HG02885 (cell line): ENCODE data around the gene TRAF3IP1.
A peak's percentile ranks its signal among the peaks of the same experiment; 100 is the strongest.
"Not testable (repeated sequence)": the region's sequence is repeated elsewhere in the genome, so short reads cannot be mapped to it uniquely, and the experiment has no call there.

Source experiments
- ATAC-seq: cut with Tn5 transposase; IDR thresholded peaks from one replicate; pipeline ENCODE4 v1.9.1; 2021; ENCODE audit warnings: mild to moderate bottlenecking; ENCODE audit not compliant: unreplicated experiment, poor library complexity

The TRAF3IP1 gene

DNA sequence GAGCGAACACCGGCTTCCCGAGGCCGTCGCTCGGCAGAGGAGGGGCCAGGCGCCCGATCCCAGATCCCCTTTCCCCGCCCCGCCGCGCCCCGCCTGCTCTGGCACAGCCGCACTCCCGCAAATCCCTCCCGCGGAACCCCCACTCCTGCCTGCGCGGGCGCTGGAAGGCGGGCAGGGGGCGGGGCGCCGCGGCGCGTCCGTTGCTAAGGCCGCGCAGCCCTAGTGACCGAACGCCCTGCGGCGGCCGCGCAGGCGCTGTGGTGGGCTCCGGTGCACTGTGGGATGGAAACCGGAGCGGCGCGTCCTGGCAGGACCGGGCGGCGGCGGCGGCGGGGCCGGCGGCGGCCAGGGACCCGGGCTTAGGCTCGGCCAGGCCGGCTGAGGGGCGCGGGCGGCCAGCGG is at the start of gene TRAF3IP1:
TSS of gene TRAF3IP1 (plus strand) at position 273 of the 402 bp plus-strand sequence. CDS start 145 bp downstream, outside the sequence.
- peak; percentile 98 for ATAC-seq

DNA sequence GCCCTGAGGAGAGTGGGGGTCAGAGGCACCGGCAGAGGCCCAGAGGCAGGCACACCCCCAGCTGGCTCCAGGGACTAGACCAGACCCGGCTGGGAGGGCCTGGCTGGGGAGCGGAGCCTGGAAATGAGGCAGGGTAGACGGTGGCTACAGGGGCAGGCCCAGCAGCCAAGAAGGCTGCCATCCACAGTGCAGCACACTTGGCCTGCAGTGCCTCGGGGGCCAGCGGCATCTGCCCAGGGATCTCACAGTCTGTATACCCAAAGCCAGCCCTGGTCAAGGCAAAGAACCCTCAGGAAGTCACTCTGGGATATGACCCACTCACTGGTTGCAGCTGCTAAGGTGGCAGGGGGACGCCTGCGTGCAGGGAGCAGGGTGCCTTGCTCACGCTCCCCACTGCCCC is 49.7 kb upstream of the TRAF3IP1 start:
- ATAC-seq, result no peak

DNA sequence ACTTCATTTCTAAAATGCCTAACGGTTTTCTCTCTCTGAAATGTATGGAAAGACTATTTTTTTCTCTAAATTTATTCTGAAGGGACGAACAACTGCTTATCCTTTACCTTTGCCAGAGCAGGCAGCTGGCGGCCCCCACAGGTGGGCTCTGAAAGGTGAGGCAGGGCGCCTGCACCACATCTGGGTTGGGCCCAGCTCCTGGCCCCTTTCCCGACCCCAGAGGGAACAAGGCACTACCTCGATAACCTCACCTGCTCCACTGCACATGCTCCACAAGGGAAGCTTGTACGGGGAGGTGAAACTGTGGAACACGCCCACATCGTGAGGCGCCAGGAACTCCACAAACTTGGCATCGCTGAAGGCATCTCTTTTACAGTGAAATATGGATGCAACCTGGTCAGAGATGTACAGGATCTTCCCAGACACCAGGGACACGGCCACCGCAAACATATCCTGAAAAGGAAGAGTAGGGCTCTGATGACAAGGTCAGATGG is 49.2 kb upstream of the TRAF3IP1 start:
- ATAC-seq, result no peak

DNA sequence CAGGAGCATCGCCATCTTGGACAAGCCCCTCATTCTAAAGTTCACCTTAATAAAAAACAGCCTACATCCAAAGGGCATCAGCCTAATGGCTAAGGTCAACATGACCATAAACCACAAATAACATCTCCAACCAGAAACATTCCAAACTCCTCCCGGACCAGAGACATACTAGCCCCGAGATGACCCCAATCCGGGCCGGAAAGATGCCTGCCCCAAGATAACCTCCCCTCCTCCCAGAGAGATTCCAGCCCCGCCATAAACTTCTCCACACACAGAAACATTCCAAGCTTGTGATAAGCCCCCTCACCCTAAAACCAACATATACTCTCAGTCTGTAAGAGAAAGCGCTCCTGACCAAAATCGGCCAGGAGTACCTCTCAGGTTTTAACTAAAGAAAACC is 48.6 kb upstream of the TRAF3IP1 start:
- ATAC-seq, result not testable (repeated sequence)

- no peak for ATAC-seq
These were observed 48.2 kb upstream of the TRAF3IP1 start for GRCh38 chr2:238272156-238272555.

DNA sequence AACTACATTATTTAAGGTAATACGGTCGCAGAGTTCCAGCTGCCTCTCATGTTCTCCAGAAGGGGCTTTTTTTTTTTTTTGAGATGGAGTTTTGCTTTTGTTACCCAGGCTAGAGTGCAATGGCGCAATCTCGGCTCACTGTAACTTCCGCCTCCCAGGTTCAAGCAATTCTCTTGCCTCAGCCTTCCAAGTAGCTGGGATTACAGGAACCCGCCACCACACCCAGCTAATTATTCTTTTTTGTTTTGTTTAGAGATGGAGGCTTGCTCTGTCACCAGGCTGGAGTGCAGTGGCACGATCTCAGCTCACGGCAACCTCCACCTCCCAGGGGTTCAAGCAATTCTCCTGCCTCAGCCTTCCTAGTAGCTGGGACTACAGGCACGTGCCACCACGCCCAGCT is 46.9 kb upstream of the TRAF3IP1 start:
- not testable (repeated sequence) for ATAC-seq

GRCh38 chr2:238274152-238274865 is 46.0 kb upstream of the TRAF3IP1 start:
- no peak for ATAC-seq

- no peak for ATAC-seq
These were observed 42.6 kb upstream of the TRAF3IP1 start for GRCh38 chr2:238277695-238278094.

- ATAC-seq, result no peak
These were observed 41.5 kb upstream of the TRAF3IP1 start for GRCh38 chr2:238278626-238279323.

- ATAC-seq, result no peak
These were observed 41.0 kb upstream of the TRAF3IP1 start for GRCh38 chr2:238279324-238279682.

- no peak for ATAC-seq
These were observed 40.1 kb upstream of the TRAF3IP1 start for GRCh38 chr2:238280083-238280825.

DNA sequence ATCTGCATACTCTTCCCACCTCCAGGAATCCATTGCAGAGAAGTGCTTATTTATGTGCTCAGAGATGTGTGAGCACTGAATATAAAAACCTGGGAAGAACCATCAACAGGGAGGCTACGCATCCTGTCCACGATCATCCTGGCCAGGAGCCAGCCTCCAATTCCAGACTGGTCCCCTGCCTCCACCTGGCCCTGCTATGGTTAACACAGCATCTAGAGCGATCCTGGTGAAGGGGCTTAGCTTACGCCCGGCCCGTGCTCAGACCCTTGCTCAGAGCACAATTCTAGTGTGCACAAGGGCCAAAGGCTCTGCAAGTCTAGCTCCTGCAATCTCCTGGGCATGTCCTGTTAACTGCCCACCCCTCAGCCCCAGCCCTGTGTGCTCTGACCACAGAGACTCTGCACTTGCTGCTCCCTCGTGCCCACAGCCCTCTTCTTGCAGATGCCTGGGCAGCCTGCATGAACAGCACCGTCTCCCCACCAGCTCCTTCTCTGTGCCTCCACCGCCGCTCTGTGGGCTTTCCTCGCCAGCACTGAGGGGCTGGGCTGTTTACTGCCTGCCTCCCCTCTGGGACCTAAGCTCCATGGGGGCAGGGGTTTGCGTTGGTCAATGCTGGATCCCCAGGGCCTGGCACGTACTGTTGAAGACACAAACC is 38.4 kb upstream of the TRAF3IP1 start:
- no peak for ATAC-seq

- no peak for ATAC-seq
These were observed 37.2 kb upstream of the TRAF3IP1 start for GRCh38 chr2:238282861-238283738.

DNA sequence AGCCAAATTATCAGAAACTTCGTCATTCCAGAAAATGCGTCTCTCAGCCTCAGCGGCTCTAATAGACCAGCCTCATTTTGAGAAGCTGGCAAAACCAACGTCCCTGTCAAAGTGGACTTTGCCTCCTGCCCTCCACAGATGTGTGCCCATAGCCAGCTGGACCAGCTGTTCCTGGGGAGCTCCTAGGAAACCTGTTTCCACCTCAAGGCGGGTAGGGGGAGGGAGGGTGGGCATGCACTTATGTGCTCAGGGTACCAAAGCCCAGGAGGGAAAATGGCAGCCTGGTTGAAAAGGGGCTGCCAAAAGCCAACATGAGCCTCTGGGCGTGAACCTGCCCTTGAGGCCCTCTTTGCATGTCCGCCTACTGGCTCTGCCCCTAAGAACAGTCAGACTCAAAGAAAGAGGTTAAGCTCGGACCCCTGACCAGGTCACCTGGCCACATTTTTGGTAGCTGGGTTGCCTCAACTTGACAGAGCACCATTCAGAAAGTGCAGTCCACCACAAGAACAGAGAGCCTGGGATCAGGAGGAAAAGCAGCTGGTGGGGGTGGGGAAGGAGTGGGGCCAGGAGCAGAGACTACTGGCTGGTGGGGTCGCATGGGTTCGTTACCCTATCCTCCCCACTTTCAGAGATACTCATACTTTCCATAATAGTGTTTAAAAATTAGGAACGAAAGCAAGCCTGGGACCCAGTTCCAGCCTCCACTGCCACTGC is 35.4 kb upstream of the TRAF3IP1 start:
- no peak for ATAC-seq

GRCh38 chr2:238285653-238286082 is 34.6 kb upstream of the TRAF3IP1 start:
- ATAC-seq, result no peak

GRCh38 chr2:238286095-238286494 is 34.2 kb upstream of the TRAF3IP1 start:
- no peak for ATAC-seq

GRCh38 chr2:238286551-238286950 is 33.8 kb upstream of the TRAF3IP1 start:
- ATAC-seq, result no peak

- no peak for ATAC-seq
These were observed 33.2 kb upstream of the TRAF3IP1 start for GRCh38 chr2:238286987-238287736.
